Brain microvascular endothelial cell (primary cell): Measurements from ENCODE around the gene PARVB.

ENCODE experiments used
- DNase-seq: peaks from one replicate; pipeline ENCODE4 v3.0.0-alpha.2; 2020
- H3K27ac ChIP-seq: fragments of 250-450 bp; sonication (Bioruptor Pico); 2 replicates; pipeline ENCODE4 v1.5.1; 2020; ENCODE audit warnings: mild to moderate bottlenecking, moderate library complexity
- H3K27me3 ChIP-seq: fragments of 250-450 bp; sonication (Bioruptor Pico); replicated peaks from 2 replicates; pipeline ENCODE4 v1.5.1; 2020; ENCODE audit warnings: mild to moderate bottlenecking
- H3K36me3 ChIP-seq: fragments of 250-450 bp; sonication (Bioruptor Pico); replicated peaks from 2 replicates; pipeline ENCODE4 v1.5.1; 2020; ENCODE audit warnings: mild to moderate bottlenecking
- H3K4me3 ChIP-seq: 2 replicates; pipeline ENCODE4 v1.5.1; 2011; ENCODE audit warnings: low read depth, mild to moderate bottlenecking, control low read depth, low read length, moderate library complexity
- in situ Hi-C: cut with HindIII; loops from 2 replicates; pipeline ENCODE4 v1.10.0; 2017; ENCODE audit warnings: low sequenced_read_pairs, low pct_ligation_motif_present
- TF ChIP-seq, protein P1 (sequence below): IDR thresholded peaks from 2 replicates; pipeline ENCODE4 v1.5.1; 2011; ENCODE audit warnings: low read depth, mild to moderate bottlenecking, moderate library complexity, low read length, control low read depth, inconsistent platforms; ENCODE audit errors: missing control alignments

The PARVB gene

DNA sequence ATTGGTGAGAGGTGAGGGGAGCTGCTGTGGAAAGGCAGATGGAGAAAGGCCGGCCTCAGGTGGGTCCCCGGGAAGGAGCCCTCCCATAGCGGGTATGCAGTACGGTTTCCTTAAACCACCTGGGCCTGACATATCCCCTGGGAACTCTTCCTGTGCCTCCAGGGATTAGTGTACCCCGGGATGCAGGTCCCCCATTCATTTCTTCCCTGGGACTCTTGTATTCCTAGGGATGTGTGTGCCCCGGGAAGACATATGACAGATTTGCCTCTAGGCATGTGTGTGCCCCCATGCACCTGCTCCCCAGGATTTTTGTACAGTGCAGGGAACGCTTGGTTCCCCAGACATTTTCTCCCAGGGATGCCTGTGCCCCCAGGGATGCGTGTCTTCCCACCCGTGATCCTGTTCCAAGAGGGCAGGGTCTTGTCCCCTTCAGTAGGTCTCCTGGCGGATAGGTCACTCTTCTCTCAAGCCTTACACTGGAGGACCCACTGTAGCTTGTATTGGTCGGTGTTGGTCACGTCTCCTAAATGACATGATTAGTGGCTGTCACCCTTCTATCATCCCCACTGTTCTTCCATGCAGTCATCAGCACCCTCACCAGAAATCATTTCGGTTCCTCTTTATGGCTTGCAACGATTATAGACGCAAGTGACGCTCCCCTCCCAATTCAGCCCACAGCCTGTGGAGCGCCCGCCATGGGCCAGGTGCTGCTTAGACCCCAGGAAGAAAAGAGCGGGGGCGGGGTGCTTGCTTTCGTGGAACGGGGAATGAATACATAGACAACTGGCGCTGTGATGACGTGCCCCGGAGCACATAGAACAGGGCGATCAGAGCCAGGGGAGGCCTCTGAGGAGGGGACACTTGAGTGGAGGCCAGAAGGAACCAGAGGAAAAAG, 1.3 kb downstream of the PARVB start:
- H3K4me3 ChIP-seq: peak overlapping the region; percentile 60
- no peaks in the 10 kb centered on the region for H3K36me3 ChIP-seq
- TF ChIP-seq, protein P1, sequence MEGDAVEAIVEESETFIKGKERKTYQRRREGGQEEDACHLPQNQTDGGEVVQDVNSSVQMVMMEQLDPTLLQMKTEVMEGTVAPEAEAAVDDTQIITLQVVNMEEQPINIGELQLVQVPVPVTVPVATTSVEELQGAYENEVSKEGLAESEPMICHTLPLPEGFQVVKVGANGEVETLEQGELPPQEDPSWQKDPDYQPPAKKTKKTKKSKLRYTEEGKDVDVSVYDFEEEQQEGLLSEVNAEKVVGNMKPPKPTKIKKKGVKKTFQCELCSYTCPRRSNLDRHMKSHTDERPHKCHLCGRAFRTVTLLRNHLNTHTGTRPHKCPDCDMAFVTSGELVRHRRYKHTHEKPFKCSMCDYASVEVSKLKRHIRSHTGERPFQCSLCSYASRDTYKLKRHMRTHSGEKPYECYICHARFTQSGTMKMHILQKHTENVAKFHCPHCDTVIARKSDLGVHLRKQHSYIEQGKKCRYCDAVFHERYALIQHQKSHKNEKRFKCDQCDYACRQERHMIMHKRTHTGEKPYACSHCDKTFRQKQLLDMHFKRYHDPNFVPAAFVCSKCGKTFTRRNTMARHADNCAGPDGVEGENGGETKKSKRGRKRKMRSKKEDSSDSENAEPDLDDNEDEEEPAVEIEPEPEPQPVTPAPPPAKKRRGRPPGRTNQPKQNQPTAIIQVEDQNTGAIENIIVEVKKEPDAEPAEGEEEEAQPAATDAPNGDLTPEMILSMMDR: no peak
- no peak for DNase-seq
- H3K27me3 ChIP-seq: no peaks in the 10 kb centered on the region
- in situ Hi-C loops: no loop called here
- H3K27ac ChIP-seq: peak overlapping the region; percentile 87

DNA sequence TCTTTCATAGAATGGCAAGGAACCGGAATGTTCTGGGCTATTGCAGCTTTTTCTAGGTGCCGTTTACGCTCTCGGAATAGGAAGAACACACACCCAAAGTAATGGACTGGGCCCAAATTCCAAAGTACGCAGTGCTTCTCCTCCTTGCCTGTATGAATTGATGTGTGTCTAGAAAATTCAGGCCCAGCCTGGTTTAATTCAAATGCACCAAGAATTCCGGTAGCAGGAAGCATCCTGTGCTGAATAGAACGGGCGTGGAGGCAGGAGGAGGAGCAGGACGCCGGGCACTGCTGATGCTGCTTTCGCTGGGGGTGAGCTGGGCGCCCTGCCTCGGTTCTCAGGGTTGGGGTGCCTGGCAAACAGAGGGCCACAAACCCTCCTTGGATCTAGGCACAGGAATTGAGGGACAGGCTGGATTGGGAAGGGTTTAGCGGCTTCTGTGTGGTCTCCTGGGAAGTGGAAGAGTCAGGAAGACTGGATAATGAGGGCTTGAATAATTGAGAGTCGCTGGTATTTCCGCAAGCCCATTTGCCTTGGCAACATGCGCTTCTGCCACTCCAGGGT, 2.0 kb downstream of the PARVB start:
- peak overlapping the region; percentile 15 for H3K4me3 ChIP-seq
- in situ Hi-C loops: no loop called here
- DNase-seq: no peak
- H3K36me3 ChIP-seq: no peaks in the 10 kb centered on the region
- no peaks in the 10 kb centered on the region for H3K27me3 ChIP-seq
- H3K27ac ChIP-seq: peak overlapping the region; percentile 86
- TF ChIP-seq, protein P1: no peak

DNA sequence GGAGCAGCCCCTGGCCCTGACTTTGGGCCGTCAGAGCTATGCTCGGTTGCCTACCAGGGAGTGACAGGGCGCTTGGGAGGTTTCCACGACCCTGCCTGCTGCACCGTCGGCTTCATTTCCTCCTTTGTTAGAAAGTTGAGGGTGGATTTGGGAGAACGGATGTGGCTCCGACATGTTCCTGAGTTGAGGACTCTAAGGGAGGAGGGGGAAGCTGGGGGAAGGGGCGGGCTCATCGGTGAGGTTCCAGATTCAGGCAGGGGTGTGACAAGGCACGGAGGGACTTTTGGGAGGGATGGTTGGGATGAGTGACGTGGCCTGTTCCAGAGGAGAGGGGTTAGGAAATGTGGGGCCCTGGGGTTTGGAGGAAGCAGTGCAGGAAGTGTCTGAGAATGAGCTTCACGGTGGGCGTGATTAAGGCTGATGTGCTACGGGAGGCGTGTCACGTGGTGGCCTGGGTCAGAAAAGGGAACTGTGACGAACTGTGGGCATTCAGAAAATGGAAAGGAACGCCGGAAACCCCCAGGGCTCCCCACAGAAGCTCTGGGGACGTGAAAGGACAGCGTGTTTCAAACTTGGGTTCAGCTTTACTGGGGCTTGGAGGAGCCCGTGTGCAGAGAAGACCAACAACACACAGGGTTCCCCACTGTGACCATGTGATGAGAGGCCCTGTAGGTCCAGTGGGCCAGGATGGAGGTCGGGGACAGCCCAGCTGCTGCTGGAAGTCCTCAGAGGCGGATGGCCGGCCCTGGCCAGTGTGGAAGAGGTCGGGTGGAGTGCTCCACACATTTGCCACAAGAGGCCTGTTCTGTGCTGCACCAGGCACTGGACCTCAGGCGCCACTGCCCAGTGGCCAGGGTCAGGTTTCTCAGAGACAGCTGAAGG, 2.8 kb downstream of the PARVB start:
- H3K4me3 ChIP-seq: peak overlapping the region; percentile 15

DNA sequence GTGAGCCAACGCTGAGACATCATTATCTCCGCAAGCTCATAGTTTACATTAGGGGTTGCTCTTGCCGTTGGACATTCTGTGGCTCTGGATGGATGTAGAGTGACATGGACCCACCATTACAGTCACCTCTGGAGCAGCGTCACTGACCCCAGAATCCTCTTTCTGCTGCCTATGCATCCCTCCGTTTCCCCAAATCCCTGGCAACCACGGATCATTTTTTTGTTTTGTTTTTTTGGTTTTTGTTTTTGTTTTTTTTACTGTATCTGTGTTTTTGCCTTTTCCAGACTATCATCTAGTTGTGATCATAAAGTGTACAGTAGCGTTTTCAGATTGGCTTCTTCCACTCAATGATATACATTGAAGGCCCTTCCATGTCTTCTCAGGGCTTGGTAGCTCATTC, 4.0 kb downstream of the PARVB start:
- no peak overlapping the region for H3K27ac ChIP-seq
- no peak for DNase-seq
- no peaks in the 10 kb centered on the region for H3K36me3 ChIP-seq
- in situ Hi-C loops: no loop called here
- TF ChIP-seq, protein P1: no peak
- no peaks in the 10 kb centered on the region for H3K27me3 ChIP-seq
- no peak overlapping the region for H3K4me3 ChIP-seq

More for the DNA sequence above, 2.8 kb downstream of the PARVB start:
- TF ChIP-seq, protein P1: no peak
- Histone ChIP-seq H3K27me3 (no peaks in the 10 kb centered on the region), H3K27ac (peak overlapping the region; percentile 86), H3K36me3 (no peaks in the 10 kb centered on the region)
- in situ Hi-C loops: no loop called here
- DNase-seq: peak; percentile 84

DNA sequence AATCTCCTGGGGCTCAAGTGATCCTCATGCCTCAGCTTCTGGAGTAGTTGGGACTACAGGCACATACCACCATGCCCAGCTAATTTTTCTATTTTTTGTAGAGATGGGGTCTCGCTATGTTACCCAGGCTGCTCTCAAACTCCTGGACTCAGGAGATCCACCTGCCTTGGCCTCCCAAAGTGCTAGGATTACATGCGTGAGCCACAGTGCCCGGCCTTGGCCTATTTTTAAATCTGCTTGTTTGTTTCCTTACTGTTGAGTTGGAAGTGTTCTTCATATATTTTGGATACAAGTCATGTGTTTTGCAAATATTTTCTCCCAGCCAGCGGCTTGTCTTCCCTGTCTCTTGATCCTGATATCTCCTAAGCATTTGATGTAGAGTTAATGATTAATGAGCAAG, 5.0 kb downstream of the PARVB start:
- TF ChIP-seq, protein P1: no peak
- in situ Hi-C loops: no loop called here
- no peak overlapping the region for H3K4me3 ChIP-seq
- H3K36me3 ChIP-seq: no peaks in the 10 kb centered on the region
- H3K27me3 ChIP-seq: no peaks in the 10 kb centered on the region
- DNase-seq: no peak
- H3K27ac ChIP-seq: no peak overlapping the region
